MV-4-11 (cell line): ENCODE measurements around the gene CACNA2D2.

Experiments
- DNase-seq: peaks from one replicate; lab custom pipeline; 2025; lab: John Stamatoyannopoulos, UW

The CACNA2D2 gene

DNA sequence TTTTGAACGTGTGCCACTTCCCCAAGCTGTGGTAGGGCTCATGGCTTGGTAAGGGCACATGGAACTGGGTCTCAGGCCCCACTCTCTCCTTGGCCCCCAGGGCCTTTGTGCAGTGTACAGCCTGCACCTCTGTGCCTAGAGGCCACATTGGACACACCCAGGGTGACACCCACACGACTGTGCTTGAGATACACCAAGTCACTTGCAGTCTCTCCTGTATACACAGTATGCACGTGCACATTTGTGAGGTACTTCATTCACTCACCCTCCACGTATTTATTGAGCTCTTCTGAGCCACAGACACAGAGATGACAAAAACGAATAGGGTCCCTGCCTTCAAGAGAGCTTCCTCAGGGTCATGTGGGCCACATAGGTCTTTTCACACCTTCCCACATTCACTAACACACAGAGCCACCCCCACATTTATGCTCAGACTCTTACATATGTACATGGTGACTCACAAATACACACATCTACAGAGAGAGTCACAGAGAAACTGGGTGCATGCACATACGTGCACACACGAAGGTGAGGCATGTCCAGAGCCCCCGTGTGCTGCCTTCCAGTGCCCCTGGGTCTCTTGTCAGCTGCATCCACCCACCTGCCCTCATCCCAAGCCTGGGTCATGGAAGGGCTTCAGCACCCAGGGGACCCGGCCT is 134.3 kb downstream of the CACNA2D2 start:
- no peak for DNase-seq

DNA sequence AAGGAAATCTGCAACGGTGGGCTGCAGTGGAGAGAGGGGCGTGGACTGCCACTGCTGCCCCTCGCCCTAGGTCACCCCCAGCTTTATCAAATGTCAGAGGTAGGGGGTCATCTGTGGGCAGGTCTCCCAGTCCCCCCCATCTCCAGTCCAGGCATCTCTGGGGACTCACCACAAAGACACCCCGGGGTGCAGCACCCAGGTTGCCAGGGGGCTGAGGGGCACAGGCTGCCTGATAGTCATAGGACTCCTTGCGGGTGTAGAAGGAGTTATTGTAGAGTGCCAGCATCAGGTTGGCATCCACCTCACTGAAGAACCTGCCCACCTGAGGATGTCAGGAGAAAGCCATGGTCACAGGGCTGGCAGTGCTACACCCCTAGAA is 137.6 kb downstream of the CACNA2D2 start:
- no peak for DNase-seq

DNA sequence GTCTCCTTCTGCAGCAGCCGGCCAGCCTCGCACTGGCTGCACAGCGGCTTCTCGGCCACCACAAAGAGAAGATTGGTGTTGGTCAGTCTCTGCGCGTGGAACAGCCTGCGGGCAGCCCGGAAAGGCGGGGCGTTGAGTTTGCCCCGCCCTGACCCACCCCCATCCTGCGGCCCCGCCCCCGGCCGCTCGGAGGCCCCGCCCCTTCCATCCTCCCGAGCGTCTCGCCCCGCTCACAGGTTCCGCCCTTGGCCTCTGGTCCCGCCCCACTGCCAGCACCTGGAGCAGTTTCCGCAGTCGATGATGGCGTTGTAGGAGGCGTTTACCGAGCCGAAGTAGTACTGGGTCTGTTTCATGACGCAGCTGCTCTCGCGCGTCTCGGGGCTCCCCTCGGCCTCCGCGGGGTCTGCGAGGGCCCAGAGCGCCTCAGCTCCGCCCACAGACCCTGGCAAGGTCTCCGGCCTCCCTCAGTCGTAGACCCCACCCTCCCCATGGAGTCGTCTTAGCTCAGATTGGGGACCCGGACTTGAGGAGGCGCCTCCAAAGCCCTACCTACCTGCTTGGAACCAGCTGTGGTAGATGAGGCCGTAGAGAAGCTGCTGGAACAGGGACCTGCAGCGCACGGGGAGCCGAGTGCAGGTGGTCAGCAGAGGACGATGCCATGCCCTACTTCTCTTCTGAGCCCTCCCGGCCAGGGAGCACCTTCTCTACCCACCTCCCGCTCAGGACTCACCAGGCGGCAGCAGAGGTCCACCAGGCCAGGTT is 138.2 kb downstream of the CACNA2D2 start:
- DNase-seq: peak; percentile 73

DNA sequence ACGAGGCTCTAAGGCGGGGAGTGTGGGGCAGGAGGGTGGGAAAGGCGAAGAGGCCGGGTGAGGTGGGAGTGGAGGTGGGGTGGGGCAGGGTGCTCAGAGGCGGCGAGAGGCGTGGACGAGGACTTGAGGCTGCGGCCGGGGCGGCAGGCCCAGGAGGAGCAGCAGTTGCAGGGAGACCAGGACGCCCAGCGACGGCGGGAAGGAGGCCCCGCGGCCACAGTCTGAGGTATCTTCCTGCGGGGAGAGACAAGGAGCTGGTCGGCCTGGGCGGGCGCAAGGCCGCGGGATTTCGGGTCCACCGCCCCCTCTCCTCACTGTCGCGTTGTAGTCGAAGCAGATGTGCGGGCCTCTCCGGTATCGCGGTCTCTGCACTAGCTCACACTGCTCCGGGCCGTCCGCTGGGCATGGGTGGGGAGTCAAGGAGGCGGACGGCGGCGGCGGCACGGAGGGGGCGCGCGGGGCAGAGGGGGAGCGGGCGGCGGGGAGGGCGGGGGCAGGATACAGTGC is 138.8 kb downstream of the CACNA2D2 start:
- DNase-seq: no peak

DNA sequence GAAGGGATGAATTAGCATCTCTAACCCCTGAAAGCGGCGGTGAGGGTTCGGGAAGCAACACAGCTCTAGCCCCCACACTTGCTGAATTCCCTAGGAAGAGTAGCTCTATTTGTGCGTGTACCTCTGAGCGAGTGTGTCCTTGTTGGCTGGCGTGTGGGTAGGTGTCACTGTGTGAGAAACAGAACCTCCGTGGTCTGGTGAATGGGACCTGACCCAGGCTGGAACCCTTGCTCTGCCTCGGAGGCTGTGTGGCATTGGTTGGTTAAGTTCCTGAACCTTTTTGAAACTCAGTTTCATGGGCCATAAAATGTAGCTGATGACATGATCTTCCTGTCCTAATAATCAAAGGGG is 143.7 kb downstream of the CACNA2D2 start:
- no peak for DNase-seq

DNA sequence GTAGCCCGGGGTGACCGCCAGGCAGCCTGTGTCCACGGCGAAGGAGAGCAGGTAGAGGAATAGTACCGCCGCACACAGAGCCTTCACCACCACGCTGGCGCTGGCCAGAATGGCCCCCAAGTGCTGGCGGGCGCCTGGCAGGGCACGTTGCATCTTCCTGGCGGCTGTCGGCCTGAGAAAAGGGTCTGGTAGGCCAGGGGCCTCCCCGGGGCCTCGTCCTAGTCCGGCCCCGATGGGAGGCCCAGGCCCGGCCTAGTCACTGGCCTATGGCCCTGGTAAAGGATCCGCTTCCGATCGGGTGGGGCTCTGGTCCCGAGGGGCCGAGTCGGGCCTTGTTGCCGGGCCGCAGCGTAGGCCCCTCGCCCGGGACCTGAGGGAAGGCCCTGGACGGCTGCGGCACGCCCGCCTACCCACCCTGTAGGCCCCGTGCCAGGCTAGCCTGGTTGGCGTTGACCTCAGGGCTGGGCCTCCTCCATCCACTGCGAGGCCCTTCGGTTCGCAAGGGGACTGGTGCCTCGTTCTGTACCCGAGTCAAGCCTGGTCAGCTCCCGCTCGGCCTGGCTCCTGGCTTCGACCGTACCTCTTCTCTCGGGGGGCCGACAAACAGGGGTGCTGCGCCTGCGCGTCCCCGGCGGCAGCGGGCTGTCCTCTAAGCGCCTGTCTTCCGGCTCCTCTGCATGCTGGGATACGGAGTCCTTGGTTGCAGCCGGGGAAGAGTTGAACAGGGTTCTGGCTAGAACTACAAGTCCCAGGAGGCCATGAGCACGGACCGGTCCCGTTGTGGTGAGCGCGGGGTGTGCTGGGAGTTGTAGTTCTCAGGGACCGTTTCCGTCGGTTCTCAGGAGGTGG is 144.3 kb downstream of the CACNA2D2 start, which contains the start of gene TMEM115:
TSS of gene TMEM115 (minus strand) at position 611 of the 849 bp plus-strand sequence. CDS start at position 153, 458 bp downstream.
- peak; percentile 98 for DNase-seq

DNA sequence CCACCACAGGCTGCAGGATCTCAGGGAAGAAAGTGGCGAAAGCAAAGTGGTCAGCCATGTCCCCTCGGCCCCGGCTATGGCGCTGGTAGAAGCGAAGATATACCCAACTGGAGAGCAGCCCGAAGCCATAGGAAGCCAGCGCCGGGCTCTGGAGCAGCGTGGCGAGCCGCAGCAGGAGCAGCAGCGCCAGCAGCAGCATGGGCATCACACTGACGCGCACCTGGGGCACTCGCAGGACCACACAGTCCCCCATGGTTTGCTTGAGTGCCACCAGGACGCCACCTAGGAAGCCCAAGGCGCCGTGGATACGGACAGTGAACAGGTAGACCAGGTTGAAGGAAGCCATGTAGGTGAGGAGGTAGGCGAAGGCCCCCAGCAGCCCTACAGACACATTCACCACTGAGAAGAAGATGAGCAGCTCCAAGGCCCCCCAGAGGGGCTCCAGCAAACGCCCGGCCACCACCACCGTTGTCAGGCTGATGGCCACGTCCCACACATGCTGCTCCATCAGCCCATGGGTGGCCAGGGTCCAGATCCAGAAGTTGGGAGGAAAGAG is 145.0 kb downstream of the CACNA2D2 start:
- DNase-seq: no peak

DNA sequence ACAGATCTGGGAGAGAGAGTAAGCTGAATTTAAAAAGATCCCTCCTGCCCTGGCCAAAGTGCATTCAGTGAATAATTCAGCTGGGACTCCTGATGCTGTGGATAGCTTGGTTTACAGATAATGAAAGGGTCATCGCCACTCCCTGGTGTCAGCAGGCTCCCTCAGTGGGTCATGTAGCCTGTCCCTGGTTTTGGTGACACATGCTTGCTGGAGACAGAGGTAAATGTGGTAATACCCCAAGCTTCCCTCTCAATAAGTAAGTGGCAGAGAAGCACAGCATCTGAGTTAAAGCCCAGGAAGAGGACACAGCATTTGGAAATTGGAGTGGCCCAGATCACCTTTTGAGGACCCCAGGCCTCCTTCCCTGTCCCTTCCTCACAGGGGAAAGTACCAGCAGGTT is 146.0 kb downstream of the CACNA2D2 start:
- DNase-seq: no peak

DNA sequence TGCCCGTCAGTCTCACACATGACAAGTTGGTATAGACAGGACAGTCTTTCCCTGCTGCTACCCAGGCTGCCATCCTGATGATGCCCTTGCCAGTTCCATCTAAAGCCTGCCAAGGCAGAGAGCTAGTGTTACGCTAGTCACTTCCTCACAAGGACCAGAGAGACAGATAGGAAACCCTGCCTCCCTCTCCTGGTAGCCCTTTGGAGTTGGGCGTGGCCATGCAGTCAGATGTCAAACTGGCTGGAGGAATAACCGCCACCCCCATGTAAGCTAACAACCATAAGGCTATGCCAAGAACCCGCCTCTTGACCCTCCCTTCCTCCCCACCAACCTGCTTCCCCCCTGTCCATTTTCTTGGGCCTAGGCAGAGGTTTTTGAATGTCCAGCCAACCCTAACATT is 146.9 kb downstream of the CACNA2D2 start:
- peak; percentile 75 for DNase-seq

DNA sequence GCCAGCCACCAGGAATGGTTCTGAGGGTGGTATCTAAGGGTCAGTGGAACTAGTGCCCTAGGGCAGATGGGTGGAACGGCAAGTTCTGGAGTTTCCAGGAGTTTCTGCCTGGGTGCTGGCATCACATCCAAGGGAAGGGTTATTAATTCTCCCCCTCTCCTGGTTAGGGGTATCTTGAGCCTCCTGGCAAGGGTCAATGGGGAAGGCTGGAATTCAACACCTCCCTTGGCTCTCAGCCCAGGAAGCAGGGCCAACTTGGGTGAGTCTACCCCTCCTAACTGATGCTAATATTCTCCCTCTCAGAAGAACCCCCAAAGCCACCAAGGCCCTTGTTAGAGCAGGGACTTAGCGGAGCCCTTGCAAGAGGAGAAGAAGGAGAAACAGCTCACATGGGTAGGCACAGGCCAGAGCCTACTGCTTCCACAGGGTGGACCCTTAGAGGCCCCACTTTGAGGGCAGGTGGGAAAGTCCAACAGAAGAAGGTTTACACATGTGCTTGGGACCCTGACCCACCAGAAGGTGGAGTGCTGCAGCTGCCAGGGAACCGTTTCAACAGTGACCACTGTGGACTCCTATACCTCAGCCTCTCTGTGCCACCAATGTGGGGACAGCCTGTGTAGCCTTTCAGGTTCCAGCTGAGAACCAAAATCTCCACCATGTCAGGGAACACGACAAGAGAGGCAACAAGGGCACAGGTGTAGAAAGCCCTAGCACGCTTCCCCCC is 147.4 kb downstream of the CACNA2D2 start:
- no peak for DNase-seq

DNA sequence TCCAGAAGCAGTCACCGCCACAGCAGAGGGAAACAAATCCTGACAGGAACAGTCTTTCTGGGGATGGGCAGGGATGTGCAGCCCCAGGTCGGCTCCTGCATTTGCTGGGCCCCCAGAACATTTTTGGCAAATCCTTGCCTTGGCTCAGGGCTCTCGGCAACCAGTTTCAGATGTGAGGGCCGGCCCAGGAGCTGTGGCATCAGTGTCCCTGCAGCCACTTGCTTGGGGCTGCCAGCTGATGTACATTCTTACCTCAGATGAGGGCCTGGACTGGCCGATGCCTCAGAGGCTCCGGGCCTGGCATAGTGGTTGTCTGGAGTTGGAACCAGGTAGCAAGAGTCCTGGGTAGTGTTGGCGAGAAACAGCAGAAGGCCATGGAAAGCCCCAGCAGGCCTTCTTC is 148.6 kb downstream of the CACNA2D2 start:
- DNase-seq: no peak

DNA sequence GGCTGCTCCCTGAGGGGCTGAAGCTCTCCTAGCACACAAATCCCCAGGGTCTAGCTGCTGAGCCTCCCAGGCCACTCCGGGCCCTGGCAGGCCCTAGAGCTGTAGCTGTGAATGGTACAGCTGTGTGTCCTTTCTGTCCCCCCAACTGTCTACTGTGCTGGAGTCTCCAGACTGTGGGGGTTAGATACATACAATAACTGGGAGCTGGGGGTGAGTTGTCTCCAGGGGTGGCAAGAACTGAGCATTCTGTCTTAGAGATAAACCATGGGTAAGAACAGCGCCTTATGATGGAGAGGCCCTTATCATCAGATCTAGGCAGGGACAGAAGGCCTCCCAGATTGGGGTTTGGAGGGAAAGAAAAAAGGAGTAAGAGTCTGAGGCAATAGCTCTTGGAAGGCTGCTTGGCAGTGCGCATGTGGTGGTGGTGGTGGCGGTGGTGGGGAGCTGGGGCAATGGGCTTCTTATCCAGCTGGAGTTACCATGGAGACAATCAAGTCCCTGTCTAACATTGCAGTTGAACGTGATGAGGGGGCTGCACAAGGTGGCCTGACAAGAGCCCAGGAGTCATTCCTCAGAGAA is 149.2 kb downstream of the CACNA2D2 start:
- DNase-seq: no peak

DNA sequence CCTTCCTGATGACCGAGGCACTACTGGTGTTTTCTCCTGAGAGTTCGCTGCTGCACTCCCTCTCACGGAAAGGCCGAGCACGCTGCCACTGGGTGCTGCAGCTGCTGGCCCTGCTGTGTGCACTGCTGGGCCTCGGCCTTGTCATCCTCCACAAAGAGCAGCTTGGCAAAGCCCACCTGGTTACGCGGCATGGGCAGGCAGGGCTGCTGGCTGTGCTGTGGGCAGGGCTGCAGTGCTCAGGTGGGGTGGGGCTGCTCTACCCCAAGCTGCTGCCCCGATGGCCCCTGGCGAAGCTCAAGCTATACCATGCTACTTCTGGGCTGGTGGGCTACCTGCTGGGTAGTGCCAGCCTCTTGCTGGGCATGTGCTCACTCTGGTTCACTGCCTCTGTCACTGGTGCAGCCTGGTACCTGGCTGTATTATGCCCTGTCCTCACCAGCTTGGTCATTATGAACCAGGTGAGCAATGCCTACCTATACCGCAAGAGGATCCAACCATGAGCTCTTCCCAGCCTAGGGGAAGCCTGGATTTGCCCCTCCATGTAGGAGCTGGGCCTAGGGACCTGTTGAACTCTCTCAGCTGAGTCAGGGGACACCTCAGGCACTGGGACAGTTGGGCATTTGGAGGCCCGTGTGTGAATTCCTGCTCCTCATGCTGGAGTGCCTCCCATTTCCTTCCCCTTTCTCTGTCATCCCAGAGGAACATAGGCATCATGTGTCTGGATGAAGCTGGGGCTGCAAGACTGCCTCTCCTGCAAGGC is 150.0 kb downstream of the CACNA2D2 start:
- no peak for DNase-seq

DNA sequence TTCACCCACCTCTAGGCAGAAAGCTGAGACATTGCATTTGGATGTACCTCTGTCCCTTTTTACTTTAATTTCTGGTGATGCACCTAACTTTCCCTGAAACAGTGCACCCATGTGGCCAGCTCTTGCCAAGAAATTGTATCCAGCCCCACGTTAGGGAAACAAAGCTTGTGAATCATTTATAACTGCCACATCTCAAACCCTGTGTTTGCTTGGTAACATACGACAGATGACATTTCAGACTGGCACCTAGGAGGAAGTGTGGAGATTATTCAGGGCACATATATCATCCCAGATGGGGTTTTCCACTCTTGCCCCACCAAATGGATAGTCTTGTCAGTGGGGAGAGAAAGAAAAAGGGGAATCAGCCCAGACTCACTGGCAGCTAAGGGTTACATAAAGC is 150.7 kb downstream of the CACNA2D2 start:
- DNase-seq: peak; percentile 48

DNA sequence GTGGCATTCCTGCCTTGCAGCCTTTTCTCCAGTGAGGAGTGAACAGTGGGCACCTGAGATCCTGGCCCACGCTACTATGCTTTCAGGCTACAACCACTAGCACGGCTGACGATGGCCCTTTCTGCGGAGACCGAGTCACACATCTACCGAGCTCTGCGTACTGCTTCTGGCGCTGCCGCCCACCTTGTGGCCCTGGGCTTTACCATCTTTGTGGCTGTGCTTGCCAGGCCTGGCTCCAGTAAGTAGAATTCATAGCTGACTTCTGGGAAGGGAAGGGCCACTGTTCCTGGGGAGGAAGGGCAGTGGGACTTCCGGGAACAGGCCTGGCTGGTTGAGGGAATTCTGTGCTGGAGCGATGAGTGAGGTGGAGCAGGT is 152.1 kb downstream of the CACNA2D2 start:
- DNase-seq: no peak

DNA sequence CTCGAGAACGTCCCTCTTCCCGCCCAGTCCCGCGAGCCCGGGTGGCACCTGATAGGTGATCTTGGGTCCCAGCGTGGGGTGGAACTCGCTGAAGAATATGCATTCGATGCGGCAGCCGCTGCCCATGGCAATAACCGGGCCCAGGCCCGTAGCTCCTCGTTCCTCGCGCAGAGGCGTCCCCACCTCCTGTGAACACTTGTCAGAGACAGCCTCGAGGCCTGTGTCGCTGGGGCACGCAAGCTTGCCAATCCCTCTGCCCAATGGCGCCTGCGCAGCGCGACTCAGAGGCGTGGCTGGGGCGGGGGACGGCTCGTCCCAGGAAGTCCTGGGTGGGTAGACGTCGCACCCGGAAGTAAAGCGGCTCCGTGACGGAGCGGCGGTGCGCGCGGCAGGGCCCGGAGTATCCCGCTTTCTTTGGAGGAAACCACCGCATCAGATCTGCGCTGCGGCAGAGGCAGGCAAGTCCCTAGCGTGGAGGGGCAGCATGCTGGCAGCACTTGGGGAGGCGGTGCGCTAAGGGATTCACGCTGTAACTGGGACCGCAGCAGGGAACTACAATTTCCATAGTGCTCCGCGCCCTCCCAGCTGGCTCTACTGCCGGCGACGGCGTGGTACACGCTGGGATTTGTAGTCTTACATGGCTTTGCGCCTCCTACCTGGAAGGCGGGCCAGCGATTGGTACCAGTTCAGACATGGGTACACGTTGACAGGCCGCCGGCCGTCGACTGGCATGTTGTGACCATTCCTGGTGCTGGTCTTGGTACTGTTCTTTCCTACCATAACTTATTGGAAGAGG is 152.7 kb downstream of the CACNA2D2 start, which contains the start of the genes CYB561D2 and NPRL2:
TSS of gene CYB561D2 (plus strand) at position 336 of the 796 bp plus-strand sequence. CDS start 572 bp downstream, outside the sequence.
TSS of gene NPRL2 (minus strand) at position 249 of the 796 bp plus-strand sequence. CDS start at position 126, 123 bp downstream.
- DNase-seq: peak; percentile 95

DNA sequence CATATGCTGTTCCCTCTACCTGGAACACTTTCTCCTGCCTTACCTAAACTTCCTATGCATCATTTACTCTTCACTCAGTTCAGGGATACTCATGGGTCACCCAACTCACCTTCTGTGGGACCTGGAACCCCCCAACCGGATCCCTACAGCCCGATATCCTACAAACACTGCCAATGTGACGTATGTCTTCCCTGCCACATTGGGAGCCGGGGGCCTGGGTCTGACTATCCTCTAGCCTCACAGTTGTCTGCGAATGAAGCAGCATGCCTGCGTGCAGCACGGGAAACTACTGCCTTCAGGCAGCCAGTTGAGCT is 153.3 kb downstream of the CACNA2D2 start:
- DNase-seq: no peak

DNA sequence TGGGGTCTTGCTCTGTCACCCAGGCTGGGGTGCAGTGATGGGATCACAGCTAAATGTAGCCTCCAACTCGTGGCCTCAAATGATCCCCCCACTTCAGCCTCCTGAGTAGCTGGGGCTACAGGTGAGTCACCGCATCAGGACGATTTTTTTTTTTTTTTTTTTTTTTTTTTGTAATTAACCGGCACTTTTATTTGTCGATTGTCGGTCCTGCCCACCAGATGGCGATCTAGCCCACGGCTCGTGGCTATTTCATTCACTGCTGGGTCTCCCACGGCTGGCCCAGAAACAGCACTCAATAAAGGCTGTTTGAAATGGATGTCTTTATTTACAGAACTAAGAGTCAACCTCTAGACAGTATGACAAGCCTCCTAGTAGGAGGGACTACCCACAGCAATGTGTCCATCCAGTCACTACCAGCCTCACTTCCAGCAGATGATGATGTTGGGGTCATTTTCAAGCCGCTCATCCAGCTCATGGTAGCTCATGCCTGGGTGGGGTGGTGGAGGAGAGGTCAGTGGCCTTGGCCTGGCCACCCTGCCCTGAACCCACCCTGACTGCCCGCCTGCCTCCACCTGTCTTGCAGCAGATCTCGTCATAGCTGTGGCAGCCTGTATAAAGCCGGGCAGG is 156.1 kb downstream of the CACNA2D2 start:
- DNase-seq: peak; percentile 62
